ENCODE results near the gene RCOR3. TPM values are rescaled to one million over a fixed set of nuclear protein-coding genes. Genes with fewer than 3 reads are reported as not detected.

RCOR3 gene
- total RNA-seq, 1 donor from 2014 or later: 21.9 TPM

- DNase-seq (ENCODE audit: extremely low read depth, low read depth, low spot score): no peak
Observed at GRCh38 chr1:211323156-211324063, 64.2 kb downstream of the RCOR3 start.

DNA sequence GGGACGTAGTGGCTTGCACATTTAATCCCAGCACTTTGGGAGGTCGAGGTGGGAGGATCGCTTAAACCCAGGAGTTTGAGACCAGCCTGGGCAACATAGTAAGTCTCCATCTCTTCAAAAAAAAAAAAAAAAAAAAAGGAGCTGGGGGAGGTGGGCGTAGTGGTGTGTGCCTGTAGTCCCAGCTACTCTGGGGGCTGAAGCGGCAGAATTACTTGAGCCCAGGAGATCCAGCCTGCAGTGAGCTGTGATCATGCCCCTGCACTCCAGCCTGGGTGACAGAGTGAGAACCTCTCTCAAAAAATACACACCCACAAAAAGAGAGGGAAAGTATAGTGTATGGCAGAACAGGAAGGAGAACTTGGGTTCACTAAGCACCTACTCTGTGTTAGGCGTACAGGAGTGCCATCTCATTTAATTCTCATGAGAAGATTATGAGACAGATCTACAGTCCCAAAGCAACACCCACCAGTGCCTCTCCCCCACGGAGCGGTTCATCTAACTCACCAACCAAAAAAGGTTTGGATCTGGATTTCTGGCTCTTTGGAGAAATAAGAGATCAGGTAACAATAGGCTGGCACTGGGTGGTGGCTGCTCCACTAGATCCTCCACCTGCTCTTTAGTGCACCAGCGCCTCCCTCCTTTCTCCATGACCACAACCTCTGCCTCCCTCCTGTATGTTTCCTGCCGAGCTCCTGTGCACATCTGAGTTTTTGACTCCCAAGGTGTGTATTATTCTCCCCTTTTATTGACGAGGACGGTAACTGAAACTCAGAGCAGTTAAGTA is 66.0 kb downstream of the RCOR3 start:
- no peak for DNase-seq (ENCODE audit: extremely low read depth, low read depth, low spot score)

- no peak for DNase-seq (ENCODE audit: extremely low read depth, low read depth, low spot score)
Observed at GRCh38 chr1:211326140-211326527, 67.0 kb downstream of the RCOR3 start.

DNA sequence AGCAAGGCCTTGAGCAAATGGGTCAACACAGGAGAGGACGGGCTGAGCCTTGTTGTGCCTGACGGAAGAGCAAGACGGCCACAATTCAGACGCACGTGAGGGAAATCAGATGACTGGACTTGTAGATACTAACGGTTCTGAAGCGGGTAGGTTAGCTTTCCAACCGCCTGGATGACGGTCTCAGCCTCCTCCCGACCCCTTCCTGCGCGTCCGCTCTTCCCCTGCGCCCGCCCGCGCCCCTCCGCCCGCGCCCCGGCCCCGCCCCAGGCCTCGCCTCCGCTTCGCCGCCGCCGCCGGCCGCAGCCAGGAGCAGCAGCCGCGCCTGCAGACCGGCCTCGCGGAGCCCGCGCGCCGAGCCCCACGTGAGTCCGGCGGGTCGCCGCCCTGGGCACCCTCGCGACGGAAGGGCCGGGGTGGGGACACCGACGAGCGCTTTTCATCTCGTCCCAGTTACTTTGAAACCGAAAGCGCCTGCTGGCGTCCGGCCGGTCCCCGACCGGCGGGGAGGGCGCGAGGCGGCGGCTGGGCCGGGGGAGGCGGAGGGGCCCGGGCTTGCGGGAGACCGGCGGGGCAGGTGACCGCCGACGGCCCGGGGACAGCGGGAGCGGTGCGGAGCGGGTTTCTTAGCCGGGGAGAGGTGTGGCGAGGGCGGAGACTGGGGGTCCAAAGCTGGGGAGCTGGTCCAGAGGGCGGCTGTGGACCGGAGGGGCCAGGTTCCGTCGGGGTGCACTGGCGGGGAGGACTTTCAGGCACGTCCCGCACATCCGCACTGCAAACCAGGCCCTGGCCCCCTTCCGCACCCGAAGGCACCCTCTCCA is 67.6 kb downstream of the RCOR3 start, which contains the start of gene TRAF5:
TRAF5 (plus strand) TSS at position 306 of the 818 bp plus-strand sequence. CDS start 26,407 bp downstream, outside the sequence.
- no peak for DNase-seq (ENCODE audit: extremely low read depth, low read depth, low spot score)

DNA sequence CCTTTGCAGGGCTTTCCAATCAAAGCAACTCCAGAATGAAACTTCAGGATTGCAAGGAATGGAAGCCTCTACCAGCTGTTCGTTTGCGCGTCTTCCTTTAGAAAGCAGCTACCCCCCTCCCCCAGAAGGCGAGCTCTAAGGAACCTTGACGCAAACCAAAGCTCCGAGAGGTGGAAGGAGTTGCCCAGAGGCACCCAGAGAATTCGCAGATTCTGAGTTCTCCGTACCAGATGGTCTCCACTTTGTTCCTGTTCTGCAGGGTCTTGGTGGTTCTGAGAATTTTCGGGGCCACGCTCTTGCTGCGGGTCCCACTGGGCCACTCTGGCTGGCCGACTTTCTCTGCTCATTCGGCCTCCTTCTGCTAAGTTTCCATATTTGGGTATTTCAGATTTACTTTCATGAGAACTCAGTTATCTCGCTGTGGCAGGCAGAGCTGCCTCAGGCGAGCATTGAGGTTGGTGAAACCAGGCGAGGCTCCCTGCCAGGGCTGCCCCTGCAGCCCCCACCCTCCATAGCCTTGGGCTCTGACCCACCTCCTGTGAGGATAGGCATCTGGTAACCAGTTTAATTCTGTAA is 68.3 kb downstream of the RCOR3 start:
- no peak for DNase-seq (ENCODE audit: extremely low read depth, low read depth, low spot score)

DNA sequence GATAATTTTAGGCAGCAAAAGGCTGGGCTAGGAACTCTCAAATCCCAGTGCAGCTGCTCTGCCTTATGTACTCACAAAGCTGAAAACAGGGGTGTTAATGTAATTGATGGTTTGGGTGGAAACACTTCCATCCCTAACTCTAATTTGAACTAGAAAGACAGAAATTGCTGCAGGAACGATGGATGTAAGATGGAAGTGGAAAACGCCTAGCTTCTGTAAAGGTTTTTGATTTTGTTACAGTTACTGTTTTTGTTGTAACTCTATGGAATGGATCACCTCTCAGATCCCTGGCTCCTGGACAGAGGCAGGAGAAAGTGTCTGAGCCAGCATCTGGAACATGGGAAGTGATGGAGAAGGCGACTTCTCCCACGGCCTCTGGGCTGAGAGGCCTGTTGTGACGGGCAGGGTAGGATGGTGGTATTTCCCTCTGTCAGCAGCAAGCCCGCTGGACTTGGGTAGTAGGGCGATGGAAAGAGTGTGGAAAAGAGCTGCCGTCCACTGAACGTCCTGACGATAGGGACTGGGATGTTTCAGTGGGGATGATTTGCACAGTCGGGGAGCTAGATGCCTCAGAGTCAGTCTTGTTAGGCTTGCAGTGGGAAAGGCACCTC is 69.0 kb downstream of the RCOR3 start:
- no peak for DNase-seq (ENCODE audit: extremely low read depth, low read depth, low spot score)

DNA sequence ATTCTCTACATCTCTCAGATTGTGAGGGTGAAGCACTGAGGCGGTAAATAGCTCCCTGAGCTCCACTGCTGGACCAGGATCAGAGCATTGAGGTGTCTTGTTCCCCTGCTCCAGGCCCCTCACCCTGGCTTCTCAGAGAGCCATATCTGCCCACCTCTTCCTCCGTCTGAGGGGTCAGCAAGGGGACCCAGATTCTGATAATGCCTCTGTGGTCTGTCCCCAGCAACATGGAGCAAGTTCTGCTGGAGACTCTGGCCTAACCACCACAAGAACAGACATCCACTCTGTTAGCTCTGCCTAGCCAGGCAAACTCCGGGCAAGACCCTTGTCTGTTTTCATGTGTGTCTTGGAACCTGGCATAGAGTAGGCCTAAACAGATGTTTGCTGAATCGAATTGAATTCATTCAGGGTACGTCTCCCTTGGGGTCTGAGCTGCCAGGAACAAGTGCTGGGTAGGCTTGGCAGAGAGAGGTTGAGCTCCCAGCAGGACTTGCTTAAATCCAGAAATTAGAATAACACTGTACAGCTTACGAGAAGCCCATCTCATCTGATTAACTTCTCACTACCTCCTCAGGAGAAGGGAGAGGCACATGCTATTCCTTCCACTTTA is 69.8 kb downstream of the RCOR3 start:
- no peak for DNase-seq (ENCODE audit: extremely low read depth, low read depth, low spot score)

DNA sequence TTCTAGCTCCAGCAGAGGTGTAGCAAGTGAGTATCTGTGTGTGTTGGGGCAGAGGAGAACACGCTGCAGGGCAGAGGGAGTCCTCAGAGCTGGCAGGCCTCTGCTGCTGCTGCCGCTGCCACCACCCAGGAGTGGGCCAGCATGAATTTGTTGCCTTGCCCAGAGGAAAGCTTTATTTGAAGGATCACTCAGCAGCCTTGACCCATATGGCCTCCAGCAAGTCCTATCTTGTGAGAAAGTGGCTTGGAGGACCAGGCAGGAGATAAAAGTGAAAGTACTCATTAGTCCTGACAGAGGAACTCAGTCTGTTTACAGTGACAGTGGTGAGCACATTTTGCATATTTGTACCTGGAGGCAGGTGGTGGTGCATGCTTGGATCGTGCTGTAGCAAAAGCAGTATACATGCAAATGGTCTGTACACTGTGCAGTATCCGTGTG is 70.6 kb downstream of the RCOR3 start:
- DNase-seq (ENCODE audit: extremely low read depth, low read depth, low spot score): no peak

GRCh38 chr1:211330282-211330936 is 71.2 kb downstream of the RCOR3 start:
- no peak for DNase-seq (ENCODE audit: extremely low read depth, low read depth, low spot score)

GRCh38 chr1:211331011-211331709 is 72.0 kb downstream of the RCOR3 start:
- no peak for DNase-seq (ENCODE audit: extremely low read depth, low read depth, low spot score)

- DNase-seq (ENCODE audit: extremely low read depth, low read depth, low spot score): no peak
Observed at GRCh38 chr1:211332036-211332616, 73.0 kb downstream of the RCOR3 start.

GRCh38 chr1:211332830-211333229 is 73.7 kb downstream of the RCOR3 start:
- no peak for DNase-seq (ENCODE audit: extremely low read depth, low read depth, low spot score)

DNA sequence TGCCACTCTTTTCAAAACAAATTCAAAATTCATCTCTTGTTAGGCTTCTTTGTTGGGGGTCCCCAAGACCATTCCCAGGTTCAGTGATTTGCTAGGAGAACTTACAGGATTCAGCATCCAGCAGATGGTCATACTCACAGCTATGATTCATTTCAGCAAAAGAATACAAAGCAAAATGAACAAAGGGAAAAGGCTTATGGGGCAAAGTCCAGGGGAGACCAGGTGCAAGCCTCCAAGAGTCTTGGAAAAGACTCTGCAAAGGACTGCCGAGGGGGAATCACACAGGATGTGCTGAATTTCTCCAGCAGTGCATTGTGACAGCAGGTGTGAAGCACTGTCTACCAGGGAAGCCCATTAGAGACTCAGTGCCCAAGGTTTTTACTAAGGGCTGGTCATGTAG is 74.7 kb downstream of the RCOR3 start:
- no peak for DNase-seq (ENCODE audit: extremely low read depth, low read depth, low spot score)

DNA sequence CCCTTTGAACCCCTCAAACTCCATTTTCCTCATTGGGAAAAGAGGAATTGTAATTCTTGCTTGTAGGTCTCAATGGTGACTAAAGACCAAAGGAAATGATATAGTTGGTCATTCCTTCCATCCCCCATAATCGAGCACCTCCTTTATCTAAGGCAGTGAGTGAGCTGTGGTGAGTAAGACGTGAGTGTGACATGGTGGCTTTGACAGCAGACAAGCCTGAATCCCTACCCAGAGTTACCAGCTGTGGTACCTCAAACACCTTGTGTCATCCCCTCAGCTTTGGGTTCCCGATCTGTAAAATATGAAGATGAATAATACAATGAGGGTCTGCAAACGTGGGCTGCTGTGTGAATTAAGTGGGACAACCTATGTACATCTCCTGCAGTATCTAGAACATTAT is 75.8 kb downstream of the RCOR3 start:
- DNase-seq (ENCODE audit: extremely low read depth, low read depth, low spot score): no peak

DNA sequence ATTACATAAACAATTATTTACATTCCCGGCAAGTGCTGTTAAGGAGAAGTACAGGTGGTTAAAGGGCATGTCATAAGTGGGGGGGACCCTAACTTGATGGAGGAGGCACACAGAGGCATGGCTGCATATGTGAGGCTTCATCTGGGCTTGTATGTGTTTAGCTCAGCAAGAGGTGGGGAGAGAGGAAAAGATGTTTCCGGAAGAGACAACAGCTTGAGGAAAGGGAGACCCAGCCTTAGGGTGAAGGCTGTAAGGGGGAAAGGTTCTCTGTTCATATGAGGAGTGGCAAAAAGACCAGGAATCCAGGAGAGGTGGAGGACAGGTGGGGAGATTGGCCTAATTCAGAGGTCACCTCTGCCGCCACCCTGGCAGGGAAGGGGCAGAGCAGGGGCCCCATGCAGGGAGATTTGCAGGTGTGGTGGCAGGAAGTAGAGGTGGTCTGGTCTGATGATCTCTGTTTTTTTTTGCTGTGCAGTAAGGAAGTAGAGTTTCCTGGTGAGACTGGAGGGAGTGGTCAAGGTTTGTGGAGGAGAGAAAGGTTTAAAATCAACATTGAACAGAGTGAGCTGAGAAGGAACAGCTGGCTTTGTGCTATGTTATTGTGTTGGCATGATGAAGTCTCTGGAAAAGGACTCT is 76.5 kb downstream of the RCOR3 start:
- no peak for DNase-seq (ENCODE audit: extremely low read depth, low read depth, low spot score)

- DNase-seq (ENCODE audit: extremely low read depth, low read depth, low spot score): no peak
Observed at GRCh38 chr1:211336161-211336560, 77.0 kb downstream of the RCOR3 start.

GRCh38 chr1:211336775-211337174 is 77.6 kb downstream of the RCOR3 start:
- no peak for DNase-seq (ENCODE audit: extremely low read depth, low read depth, low spot score)

All from glomerular endothelial cell (primary cell).